Measurements from ENCODE around the gene FSTL4. TPM values are rescaled to one million over a fixed set of nuclear protein-coding genes. Genes with fewer than 3 reads are reported as not detected.

FSTL4 gene
- total RNA-seq, 1 experiment from 2014 or later = not detected

DNA sequence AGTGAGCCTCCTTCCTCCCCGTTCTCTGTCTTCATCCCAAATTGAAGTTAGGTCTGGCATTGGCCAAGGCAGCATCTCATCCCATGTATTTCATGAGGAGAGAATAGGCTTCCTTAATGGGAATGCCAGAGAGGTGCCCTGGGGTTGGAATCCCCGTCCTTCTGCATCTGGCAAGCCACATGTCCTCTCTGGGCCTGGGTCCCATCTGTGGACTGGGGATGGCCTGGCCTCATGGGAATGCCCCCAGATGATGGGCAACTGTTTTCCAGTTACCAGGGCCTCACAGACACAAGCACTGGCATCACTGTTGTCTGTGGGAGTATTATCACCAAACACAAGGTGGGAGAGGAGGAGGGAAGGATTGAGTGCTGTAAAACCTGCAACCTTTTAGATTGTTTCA, 153.9 kb downstream of the FSTL4 start:
- H3K36me3 ChIP-seq (ENCODE audit: insufficient read depth, low read length) = no peaks in the 10 kb centered on the region
- no peaks in the 10 kb centered on the region for H3K79me2 ChIP-seq (ENCODE audit: low read length)
- H3K27ac ChIP-seq (ENCODE audit: low read length) = no peak overlapping the region
- H3K27me3 ChIP-seq (ENCODE audit: low read length) = no peaks in the 10 kb centered on the region
- no peak overlapping the region for H3K4me2 ChIP-seq (ENCODE audit: low read depth, low read length, poor library complexity, severe bottlenecking)
- no peak for DNase-seq
- H3K4me1 ChIP-seq (ENCODE audit: low read length) = no peaks in the 10 kb centered on the region
- H3K4me3 ChIP-seq (ENCODE audit: low read length) = no peak overlapping the region
- no peak overlapping the region for H2AFZ ChIP-seq (ENCODE audit: low read length)
- H3K9me2 ChIP-seq (replicated peaks; ENCODE audit: insufficient read depth, low read length) = no peaks in the 10 kb centered on the region
- no peak overlapping the region for H3K9ac ChIP-seq (ENCODE audit: low read length)
- no peaks in the 10 kb centered on the region for H3K9me3 ChIP-seq (ENCODE audit: low read length)
- H4K20me1 ChIP-seq (ENCODE audit: insufficient read depth, low read depth, low read length) = no peaks in the 10 kb centered on the region

DNA sequence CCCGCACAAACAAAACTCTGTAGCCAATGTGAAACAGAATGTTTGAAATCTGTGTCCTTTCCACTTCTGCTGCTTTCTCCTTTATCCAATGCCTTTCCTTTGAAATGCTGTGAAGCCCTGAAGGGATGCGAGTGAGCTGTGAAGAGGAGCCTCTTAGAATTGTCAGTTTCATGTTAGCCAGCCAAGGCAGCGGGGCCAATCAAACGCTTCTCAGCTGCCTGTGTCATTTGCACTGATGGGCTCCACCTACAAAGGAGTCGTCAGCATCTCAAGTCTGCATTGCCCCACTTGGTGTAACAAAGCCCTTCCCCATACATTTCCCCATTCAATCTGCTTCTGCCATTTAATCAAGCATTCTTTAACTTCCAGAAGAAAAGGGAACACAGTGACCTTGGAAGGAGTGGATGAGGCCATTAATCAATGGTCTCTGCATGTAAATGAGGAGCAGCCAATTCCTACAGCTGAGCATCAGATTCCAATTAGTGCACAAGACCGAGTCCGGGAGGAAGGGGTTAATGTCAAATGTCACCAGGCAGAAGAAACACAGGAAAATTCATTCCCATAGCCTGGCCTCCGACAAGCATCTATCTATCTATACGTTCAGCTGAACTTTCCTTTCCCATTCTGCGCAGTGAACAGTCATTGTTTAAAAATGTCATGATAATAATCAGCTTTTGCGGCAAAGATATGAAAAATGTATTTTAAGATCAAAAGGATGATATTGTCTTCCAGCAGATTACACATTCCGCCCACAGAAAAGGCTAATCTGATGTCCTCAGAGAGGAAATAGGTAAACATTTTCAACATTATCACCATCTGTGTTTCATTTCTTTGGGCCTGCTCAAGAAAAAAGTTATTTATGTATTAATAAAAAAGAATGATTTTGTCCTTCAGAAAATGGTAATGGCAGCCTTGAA, 154.6 kb downstream of the FSTL4 start:
- Histone ChIP-seq H4K20me1 (ENCODE audit: insufficient read depth, low read depth, low read length) (no peaks in the 10 kb centered on the region), H2AFZ (ENCODE audit: low read length) (no peak overlapping the region), H3K27ac (ENCODE audit: low read length) (no peak overlapping the region), H3K36me3 (ENCODE audit: insufficient read depth, low read length) (no peaks in the 10 kb centered on the region), H3K9ac (ENCODE audit: low read length) (no peak overlapping the region), H3K27me3 (ENCODE audit: low read length) (no peaks in the 10 kb centered on the region), H3K4me2 (ENCODE audit: low read depth, low read length, poor library complexity, severe bottlenecking) (no peak overlapping the region), H3K4me3 (ENCODE audit: low read length) (no peak overlapping the region), H3K9me3 (ENCODE audit: low read length) (no peaks in the 10 kb centered on the region), H3K9me2 (replicated peaks; ENCODE audit: insufficient read depth, low read length) (no peaks in the 10 kb centered on the region), H3K4me1 (ENCODE audit: low read length) (no peaks in the 10 kb centered on the region), H3K79me2 (ENCODE audit: low read length) (no peaks in the 10 kb centered on the region)
- no peak for DNase-seq

- no peak overlapping the region for H3K9ac ChIP-seq (ENCODE audit: low read length)
- no peaks in the 10 kb centered on the region for H3K9me2 ChIP-seq (replicated peaks; ENCODE audit: insufficient read depth, low read length)
- no peaks in the 10 kb centered on the region for H3K27me3 ChIP-seq (ENCODE audit: low read length)
- no peak overlapping the region for H2AFZ ChIP-seq (ENCODE audit: low read length)
- no peaks in the 10 kb centered on the region for H3K9me3 ChIP-seq (ENCODE audit: low read length)
- H3K36me3 ChIP-seq (ENCODE audit: insufficient read depth, low read length) = no peaks in the 10 kb centered on the region
- no peak overlapping the region for H3K27ac ChIP-seq (ENCODE audit: low read length)
- DNase-seq = no peak
- H3K4me1 ChIP-seq (ENCODE audit: low read length) = no peaks in the 10 kb centered on the region
- H3K4me2 ChIP-seq (ENCODE audit: low read depth, low read length, poor library complexity, severe bottlenecking) = no peak overlapping the region
- no peaks in the 10 kb centered on the region for H4K20me1 ChIP-seq (ENCODE audit: insufficient read depth, low read depth, low read length)
- H3K79me2 ChIP-seq (ENCODE audit: low read length) = no peaks in the 10 kb centered on the region
- H3K4me3 ChIP-seq (ENCODE audit: low read length) = no peak overlapping the region
Measured at GRCh38 chr5:133456933-133457402, 155.4 kb downstream of the FSTL4 start.

- no peak overlapping the region for H3K9ac ChIP-seq (ENCODE audit: low read length)
- no peak overlapping the region for H3K4me3 ChIP-seq (ENCODE audit: low read length)
- no peak for DNase-seq
- H3K79me2 ChIP-seq (ENCODE audit: low read length) = no peaks in the 10 kb centered on the region
- H2AFZ ChIP-seq (ENCODE audit: low read length) = no peak overlapping the region
- H3K9me2 ChIP-seq (replicated peaks; ENCODE audit: insufficient read depth, low read length) = no peaks in the 10 kb centered on the region
- no peaks in the 10 kb centered on the region for H3K36me3 ChIP-seq (ENCODE audit: insufficient read depth, low read length)
- H3K27me3 ChIP-seq (ENCODE audit: low read length) = no peaks in the 10 kb centered on the region
- no peak overlapping the region for H3K4me2 ChIP-seq (ENCODE audit: low read depth, low read length, poor library complexity, severe bottlenecking)
- H3K4me1 ChIP-seq (ENCODE audit: low read length) = no peaks in the 10 kb centered on the region
- no peak overlapping the region for H3K27ac ChIP-seq (ENCODE audit: low read length)
- H4K20me1 ChIP-seq (ENCODE audit: insufficient read depth, low read depth, low read length) = no peaks in the 10 kb centered on the region
- no peaks in the 10 kb centered on the region for H3K9me3 ChIP-seq (ENCODE audit: low read length)
Measured at GRCh38 chr5:133455676-133456075, 156.7 kb downstream of the FSTL4 start.

GRCh38 chr5:133454442-133454841, 157.9 kb downstream of the FSTL4 start:
- H3K79me2 ChIP-seq (ENCODE audit: low read length) = no peaks in the 10 kb centered on the region
- no peak for DNase-seq
- no peaks in the 10 kb centered on the region for H3K36me3 ChIP-seq (ENCODE audit: insufficient read depth, low read length)
- H3K27ac ChIP-seq (ENCODE audit: low read length) = no peak overlapping the region
- no peak overlapping the region for H3K9ac ChIP-seq (ENCODE audit: low read length)
- H4K20me1 ChIP-seq (ENCODE audit: insufficient read depth, low read depth, low read length) = no peaks in the 10 kb centered on the region
- H3K4me3 ChIP-seq (ENCODE audit: low read length) = no peak overlapping the region
- H3K27me3 ChIP-seq (ENCODE audit: low read length) = no peaks in the 10 kb centered on the region
- no peaks in the 10 kb centered on the region for H3K9me3 ChIP-seq (ENCODE audit: low read length)
- H2AFZ ChIP-seq (ENCODE audit: low read length) = no peak overlapping the region
- H3K4me1 ChIP-seq (ENCODE audit: low read length) = no peaks in the 10 kb centered on the region
- no peak overlapping the region for H3K4me2 ChIP-seq (ENCODE audit: low read depth, low read length, poor library complexity, severe bottlenecking)
- no peaks in the 10 kb centered on the region for H3K9me2 ChIP-seq (replicated peaks; ENCODE audit: insufficient read depth, low read length)

GRCh38 chr5:133453831-133454230, 158.5 kb downstream of the FSTL4 start:
- Histone ChIP-seq H3K79me2 (ENCODE audit: low read length) (no peaks in the 10 kb centered on the region), H3K27me3 (ENCODE audit: low read length) (no peaks in the 10 kb centered on the region), H3K27ac (ENCODE audit: low read length) (no peak overlapping the region), H3K36me3 (ENCODE audit: insufficient read depth, low read length) (no peaks in the 10 kb centered on the region), H3K4me3 (ENCODE audit: low read length) (no peak overlapping the region), H3K4me2 (ENCODE audit: low read depth, low read length, poor library complexity, severe bottlenecking) (no peak overlapping the region), H3K4me1 (ENCODE audit: low read length) (no peaks in the 10 kb centered on the region), H4K20me1 (ENCODE audit: insufficient read depth, low read depth, low read length) (no peaks in the 10 kb centered on the region), H3K9ac (ENCODE audit: low read length) (no peak overlapping the region), H3K9me3 (ENCODE audit: low read length) (no peaks in the 10 kb centered on the region), H3K9me2 (replicated peaks; ENCODE audit: insufficient read depth, low read length) (no peaks in the 10 kb centered on the region), H2AFZ (ENCODE audit: low read length) (no peak overlapping the region)
- DNase-seq = no peak

DNA sequence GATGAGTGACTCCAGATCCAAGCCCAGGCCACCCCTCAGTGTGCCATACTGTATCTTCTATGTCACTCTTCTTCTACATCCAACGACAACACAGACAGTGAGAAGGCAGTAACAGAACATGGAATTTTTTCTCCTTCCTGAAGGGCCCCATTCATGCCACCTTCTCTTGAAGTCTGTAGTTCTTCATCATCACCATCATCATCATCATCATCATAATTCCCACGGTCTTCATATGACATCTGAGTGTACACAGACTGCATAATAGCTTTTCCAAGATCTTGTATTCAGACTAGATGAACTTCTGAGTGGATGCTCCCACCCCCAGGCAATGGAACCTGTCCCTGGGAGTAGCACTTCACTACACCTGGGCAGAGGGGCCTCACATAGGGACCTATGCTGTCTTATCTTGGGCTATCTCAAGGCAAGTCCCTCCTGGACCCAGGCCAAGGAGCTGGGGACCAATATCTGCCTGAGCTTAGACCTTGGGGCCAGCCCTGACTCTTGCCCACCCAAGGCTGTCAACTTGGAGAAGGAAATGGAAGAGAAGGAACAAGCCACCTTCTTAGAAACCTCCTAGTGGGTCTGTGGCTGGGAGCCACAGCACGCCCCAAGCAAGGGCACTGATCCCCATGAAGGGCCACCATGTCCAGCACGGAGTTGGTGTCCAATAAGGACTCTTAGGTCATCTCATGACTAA, 159.1 kb downstream of the FSTL4 start:
- Histone ChIP-seq H3K27ac (ENCODE audit: low read length) (no peak overlapping the region), H3K4me1 (ENCODE audit: low read length) (no peaks in the 10 kb centered on the region), H3K4me2 (ENCODE audit: low read depth, low read length, poor library complexity, severe bottlenecking) (no peak overlapping the region), H3K36me3 (ENCODE audit: insufficient read depth, low read length) (no peaks in the 10 kb centered on the region), H4K20me1 (ENCODE audit: insufficient read depth, low read depth, low read length) (no peaks in the 10 kb centered on the region), H3K4me3 (ENCODE audit: low read length) (no peak overlapping the region), H3K79me2 (ENCODE audit: low read length) (no peaks in the 10 kb centered on the region), H3K9me3 (ENCODE audit: low read length) (no peaks in the 10 kb centered on the region), H3K27me3 (ENCODE audit: low read length) (no peaks in the 10 kb centered on the region), H3K9me2 (replicated peaks; ENCODE audit: insufficient read depth, low read length) (no peaks in the 10 kb centered on the region), H2AFZ (ENCODE audit: low read length) (no peak overlapping the region), H3K9ac (ENCODE audit: low read length) (no peak overlapping the region)
- DNase-seq = no peak

- Histone ChIP-seq H3K4me2 (ENCODE audit: low read depth, low read length, poor library complexity, severe bottlenecking) (no peak overlapping the region), H2AFZ (ENCODE audit: low read length) (no peak overlapping the region), H3K4me3 (ENCODE audit: low read length) (no peak overlapping the region), H3K9me3 (ENCODE audit: low read length) (no peaks in the 10 kb centered on the region), H4K20me1 (ENCODE audit: insufficient read depth, low read depth, low read length) (no peaks in the 10 kb centered on the region), H3K79me2 (ENCODE audit: low read length) (no peaks in the 10 kb centered on the region), H3K27me3 (ENCODE audit: low read length) (no peaks in the 10 kb centered on the region), H3K9me2 (replicated peaks; ENCODE audit: insufficient read depth, low read length) (no peaks in the 10 kb centered on the region), H3K4me1 (ENCODE audit: low read length) (no peaks in the 10 kb centered on the region), H3K9ac (ENCODE audit: low read length) (no peak overlapping the region), H3K27ac (ENCODE audit: low read length) (no peak overlapping the region), H3K36me3 (ENCODE audit: insufficient read depth, low read length) (no peaks in the 10 kb centered on the region)
- no peak for DNase-seq
Measured at GRCh38 chr5:133451926-133452325, 160.4 kb downstream of the FSTL4 start.

Measured in Karpas-422 (cell line).